Measurements from ENCODE around the gene ATP6V1F.

Gene ATP6V1F

DNA sequence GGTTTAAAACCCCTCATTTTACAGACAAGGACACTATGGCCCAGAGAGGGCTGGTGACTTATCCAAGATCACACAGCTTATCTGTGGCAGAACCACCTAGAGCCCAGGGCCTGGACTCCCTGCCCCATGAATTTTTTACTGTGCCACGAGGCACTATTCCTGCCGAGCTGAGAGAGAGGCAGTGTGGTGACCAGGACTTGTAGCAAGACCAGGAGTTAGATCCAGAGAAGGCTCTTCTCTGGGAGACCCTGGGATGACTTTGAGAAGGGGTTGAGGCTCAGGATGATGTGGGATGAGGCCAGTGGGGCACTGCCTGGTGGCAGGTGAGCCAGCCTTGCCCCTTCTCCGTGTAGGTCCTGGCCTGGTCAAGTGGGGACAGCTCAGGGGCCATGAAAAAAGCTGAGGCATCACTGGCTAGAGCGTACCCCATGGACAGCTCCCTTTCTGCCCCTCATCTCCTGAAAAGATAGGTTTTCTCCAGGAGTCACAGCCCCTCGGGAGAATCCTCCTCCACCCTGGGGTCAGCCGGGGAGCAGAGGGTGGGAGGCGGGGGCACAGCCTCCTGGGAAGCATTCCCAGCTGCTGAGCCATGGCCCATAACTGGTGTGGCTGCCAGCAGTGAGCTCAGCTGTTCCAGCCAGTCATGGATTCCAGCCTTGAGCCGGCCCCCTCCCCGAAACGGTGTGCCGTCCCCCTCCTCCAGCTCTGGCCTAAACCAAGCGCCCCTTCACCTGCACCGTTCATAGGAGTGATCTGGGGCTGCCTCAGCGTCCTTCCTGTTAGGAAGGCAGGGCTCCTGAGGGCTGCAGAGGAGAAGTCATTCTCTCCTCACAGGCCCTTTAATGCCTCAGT is 26.6 kb upstream of the ATP6V1F start:
- no peak for DNase-seq

DNA sequence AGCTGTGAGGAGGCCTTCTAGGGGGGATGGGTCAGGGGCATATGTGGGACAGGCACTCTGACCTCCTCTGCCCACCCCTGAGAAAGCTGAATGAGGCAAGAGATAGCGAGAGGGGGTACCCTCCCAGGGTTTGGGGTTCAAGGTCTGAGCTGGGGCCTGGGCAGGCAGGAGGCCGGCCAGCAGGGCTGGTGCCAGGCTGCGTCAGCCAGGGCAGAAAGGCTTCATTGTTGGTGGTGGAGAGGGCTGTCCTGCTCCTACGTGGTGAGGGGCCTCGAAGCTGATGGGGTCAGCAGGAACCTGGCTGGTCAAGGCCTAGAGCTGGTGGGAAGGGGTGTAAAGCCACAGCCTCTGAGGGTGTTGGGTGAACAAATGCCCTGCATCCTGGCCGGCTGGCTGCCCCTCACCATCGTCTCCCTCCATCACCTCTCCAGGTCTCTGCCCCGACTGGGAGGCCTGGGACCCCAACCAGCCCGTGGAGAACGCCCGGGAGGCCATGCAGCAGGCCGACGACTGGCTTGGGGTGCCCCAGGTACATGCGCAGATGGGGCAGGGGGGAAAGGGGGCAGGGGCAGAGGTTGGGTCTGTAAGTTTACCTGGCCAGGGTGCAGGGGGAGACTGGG is 25.8 kb upstream of the ATP6V1F start:
- no peak for DNase-seq

DNA sequence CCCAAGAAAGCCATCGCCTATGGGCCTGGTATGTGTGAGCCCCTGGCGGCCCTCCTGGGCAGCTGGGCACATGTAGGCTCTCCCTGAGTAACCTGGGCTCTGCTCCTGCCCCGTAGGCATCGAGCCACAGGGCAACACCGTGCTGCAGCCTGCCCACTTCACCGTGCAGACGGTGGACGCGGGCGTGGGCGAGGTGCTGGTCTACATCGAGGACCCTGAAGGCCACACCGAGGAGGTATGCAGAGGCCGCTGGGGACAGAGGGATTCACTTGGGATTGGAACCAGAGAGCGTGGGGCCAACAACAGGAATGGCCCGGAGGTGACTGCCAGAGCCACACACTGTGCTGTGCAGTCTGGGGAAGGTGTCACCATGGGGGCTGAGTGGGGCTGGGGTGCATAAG is 25.1 kb upstream of the ATP6V1F start:
- DNase-seq, result no peak

DNA sequence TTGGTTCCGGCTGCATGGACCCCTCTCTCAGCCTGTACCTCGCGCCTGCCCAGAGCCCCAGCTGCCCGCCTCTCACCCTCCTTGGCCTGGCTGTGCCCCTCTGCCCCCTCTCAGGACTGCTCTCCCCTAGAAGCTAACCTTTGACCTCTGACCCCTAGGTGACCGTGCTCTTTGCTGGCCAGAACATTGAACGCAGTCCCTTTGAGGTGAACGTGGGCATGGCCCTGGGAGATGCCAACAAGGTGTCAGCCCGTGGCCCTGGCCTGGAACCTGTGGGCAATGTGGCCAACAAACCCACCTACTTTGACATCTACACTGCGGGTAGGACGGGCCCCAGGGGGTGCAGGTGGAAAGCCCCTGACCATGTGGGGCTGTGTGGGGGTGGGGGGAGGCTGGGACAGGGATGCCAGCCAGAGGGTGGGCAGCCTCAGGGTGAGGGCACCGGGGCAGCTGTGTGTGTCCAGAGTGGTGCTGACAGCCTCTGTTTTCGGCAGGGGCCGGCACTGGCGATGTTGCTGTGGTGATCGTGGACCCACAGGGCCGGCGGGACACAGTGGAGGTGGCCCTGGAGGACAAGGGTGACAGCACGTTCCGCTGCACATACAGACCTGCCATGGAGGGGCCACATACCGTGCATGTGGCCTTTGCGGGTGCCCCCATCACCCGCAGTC is 24.4 kb upstream of the ATP6V1F start:
- no peak for DNase-seq

DNA sequence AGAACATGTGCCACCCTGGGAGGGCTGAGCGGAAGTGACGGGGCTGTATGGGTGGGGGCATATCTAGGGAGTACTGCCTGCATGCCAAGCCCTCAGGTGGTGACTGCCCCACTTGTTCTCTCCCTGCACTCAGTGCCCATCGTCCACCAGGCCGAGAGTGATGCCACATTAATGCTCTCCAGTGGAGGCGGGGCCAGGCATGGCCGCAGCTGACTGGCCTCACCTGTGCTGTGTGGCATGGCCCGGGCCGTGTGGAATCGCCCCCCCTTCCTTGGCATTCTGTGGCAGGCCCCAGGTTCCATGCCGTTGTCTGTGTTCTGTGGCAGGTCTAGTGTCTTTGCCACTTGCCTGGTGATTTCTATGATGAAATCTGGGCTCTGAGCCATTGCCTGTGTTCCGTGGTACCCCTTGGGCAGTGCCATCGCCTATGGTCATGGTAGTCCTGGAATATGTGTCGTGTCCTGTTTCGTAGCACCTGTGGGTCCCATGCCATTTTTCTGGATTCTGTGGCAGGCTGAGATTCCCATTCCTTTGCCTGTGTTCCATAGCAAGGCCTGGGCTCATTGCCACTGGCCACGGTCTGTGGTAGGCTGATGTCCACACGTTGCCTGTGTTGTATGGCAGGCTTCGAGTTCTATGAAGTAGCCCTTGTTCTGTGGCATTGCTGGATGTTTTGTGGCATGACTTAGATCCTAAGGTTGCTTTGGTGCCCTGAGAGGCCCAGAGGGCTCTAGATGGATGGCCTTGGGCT is 23.5 kb upstream of the ATP6V1F start:
- no peak for DNase-seq

DNA sequence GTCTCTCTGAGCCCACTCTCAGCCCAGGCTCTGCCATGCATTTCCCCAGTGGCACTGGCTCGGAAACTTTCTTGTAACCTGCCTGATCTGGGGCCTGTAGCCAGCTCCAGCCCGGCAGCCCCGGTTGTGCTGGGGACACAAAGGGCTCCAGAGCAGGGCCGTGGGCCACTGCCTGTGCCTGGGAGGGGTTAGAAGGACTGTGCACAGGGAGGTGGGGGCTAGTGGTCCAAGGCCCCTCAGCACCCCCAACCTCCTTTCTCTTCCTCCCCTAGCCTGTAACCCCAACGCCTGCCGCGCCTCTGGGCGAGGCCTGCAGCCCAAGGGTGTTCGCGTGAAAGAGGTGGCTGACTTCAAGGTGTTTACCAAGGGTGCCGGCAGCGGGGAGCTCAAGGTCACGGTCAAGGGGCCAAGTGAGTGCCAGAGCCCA is 22.9 kb upstream of the ATP6V1F start:
- DNase-seq, result no peak

DNA sequence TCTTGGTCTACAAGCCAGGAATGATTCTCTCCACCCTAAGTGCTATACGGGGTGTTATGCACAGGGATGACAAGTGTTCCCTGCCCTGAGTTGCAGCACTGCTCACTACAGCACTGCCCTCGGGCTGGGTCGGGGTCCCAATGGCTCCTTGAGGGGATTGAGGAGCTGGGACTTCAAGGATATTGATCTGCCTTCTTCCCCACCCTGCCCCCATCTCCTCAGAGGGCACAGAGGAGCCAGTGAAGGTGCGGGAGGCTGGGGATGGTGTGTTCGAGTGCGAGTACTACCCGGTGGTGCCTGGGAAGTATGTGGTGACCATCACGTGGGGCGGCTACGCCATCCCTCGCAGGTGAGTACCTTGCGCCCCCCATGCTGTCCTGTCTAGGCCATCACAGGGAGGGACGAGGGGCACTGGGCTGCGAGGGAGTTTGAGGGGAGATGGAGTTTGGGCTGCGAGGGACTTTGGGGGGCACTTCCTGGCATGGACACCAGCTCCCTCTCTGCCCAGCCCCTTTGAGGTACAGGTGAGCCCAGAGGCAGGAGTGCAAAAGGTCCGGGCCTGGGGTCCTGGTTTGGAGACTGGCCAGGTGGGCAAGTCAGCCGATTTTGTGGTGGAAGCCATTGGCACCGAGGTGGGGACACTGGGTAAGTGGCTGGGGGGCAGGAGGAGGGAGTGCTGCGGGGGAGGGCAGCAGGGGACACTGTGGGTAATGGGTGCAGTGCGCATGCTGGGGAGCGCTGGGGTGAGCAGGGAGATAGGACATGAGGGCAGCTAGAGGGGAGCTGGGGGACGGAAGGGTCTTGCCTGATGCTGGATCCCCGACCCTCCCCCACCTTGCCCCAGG is 22.1 kb upstream of the ATP6V1F start:
- no peak for DNase-seq

DNA sequence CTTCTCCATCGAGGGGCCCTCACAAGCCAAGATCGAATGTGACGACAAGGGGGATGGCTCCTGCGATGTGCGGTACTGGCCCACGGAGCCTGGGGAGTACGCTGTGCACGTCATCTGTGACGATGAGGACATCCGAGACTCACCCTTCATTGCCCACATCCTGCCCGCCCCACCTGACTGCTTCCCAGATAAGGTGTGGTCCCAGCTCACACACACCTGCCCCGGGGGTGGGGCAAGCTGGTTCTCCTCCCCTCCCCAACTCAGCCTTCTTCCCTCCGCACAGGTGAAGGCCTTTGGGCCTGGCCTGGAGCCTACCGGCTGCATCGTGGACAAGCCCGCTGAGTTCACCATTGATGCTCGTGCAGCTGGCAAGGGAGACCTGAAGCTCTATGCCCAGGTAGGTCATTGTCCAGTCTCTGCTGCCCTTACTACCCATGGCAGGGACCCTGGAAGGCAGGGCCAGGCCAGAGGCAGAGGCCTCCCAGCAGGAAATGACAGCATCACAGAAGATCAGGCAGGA is 21.4 kb upstream of the ATP6V1F start:
- peak; percentile 19 for DNase-seq

DNA sequence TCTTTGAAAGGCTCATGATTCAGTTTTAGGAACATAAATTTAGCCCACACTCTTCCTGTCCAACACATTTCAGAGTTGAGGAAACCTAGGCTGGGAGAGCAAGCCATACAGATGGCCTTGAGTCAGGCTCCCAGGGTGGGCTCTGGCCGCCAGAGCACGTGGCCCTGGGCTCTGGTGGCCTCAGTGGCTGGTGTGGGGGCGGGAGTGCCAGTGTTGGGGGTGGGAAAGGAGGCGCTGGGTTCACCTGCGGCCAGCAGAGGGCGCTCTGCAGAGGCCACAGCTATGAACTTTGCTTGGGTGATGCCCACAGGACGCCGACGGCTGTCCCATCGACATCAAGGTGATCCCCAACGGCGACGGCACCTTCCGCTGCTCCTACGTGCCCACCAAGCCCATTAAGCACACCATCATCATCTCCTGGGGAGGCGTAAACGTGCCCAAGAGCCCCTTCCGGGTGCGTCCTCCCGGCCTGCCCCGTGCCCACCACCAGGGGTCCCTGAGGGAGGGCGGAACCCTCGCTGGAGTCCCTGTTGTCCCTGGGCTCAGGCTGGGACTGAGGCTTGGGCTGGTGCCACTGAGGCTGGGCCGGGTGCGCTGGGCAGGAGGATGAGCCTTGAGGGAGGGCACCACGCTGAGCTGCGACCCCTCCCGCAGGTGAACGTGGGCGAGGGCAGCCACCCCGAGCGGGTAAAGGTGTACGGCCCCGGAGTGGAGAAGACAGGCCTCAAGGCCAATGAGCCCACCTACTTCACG is 20.6 kb upstream of the ATP6V1F start:
- peak; percentile 60 for DNase-seq

DNA sequence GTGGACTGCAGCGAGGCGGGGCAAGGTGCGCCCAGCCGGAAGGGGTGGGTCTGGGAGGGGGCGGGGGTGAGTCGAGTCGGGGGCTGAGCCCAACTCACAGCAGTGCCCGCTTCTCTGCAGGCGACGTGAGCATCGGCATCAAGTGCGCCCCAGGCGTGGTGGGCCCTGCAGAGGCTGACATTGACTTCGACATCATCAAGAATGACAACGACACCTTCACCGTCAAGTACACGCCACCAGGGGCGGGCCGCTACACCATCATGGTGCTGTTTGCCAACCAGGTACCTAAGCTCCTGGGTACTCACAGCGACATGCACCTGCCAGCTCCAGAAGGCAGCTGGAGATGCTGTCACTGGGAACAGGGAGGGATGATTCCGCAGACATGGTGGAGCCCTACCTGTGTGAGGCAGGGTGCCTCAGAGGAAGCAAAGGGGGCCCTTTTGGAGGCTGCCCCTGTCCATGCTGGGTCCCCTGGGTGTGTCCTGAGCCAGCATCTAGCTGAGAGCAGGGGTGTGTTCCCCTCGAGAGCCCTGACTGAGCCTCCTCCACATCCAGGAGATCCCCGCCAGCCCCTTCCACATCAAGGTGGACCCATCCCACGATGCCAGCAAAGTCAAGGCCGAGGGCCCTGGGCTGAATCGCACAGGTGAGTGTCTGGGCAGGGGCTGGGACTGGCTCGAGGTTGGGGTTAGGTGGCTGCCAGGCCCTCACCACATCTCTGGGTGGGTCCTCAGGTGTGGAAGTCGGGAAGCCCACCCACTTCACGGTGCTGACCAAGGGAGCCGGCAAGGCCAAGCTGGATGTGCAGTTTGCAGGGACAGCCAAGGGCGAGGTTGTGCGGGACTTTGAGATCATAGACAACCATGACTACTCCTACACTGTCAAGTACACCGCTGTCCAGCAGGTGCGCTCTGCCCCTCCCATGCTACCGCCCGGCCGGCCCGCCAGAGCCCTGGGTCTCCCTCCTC is 19.7 kb upstream of the ATP6V1F start:
- no peak for DNase-seq

DNA sequence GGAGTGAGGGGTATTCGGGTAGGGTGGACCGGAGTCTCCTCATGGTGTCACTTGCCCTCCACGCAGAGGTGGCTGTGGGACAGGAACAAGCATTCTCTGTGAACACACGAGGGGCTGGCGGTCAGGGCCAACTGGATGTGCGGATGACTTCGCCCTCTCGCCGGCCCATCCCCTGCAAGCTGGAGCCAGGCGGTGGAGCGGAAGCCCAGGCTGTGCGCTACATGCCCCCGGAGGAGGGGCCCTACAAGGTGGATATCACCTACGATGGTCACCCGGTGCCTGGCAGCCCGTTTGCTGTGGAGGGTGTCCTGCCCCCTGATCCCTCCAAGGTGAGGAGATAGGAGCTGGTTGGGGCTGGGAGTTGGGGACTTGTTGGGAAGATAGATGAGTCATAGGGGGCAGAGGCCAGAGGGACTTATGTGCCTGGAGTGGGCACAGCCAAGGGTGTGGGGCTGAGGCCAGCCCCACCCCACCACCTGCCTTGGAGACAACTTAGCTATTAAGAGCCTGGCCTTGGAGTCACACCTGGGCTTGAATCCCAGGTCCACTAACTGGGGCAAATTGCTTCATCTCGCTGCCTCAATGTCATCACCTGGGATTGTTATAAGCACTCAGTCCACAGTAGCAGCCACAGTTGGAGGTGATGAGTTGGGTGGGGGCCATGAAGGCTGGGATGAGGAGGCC is 18.6 kb upstream of the ATP6V1F start:
- DNase-seq, result no peak

DNA sequence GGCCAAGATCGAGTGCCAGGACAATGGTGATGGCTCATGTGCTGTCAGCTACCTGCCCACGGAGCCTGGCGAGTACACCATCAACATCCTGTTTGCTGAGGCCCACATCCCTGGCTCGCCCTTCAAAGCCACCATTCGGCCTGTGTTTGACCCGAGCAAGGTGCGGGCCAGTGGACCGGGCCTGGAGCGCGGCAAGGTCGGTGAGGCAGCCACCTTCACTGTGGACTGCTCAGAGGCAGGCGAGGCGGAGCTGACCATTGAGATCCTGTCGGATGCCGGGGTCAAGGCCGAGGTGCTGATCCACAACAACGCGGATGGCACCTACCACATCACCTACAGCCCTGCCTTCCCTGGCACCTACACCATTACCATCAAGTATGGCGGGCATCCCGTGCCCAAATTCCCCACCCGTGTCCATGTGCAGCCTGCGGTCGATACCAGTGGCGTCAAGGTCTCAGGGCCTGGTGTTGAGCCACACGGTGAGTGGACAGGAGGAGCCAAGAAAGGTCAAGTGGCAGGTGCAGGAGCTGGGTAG is 17.8 kb upstream of the ATP6V1F start:
- DNase-seq, result no peak

DNA sequence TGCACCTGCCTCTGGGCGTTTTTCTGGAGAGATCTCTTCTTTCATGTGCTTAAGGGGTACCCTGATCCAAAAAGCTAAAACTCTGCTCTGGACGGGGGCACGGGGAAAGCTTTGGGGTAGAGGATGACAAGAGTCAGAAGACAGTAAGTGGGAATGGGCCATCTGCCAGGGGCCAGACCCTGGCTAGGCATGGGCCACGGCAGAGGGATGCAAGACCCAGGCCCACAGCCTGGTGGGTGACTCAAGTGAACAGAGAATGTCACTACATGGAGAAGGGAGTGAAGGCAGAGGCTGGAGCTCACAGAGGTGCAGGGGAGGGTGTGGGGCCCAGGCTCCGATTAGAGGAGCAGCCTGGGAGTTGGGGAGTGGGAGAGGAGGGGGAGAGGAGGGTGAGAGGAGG is 17.2 kb upstream of the ATP6V1F start:
- DNase-seq, result no peak

DNA sequence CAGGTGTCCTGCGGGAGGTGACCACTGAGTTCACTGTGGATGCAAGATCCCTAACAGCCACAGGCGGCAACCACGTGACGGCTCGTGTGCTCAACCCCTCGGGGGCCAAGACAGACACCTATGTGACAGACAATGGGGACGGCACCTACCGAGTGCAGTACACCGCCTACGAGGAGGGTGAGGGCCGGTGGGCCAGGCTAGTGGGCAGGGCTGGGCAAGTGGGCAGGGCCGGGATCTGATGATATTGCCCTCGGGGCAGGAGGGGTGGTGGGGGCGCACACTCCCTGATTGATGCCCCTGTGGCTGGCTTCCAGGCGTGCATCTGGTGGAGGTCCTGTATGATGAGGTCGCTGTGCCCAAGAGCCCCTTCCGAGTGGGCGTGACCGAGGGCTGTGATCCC is 16.7 kb upstream of the ATP6V1F start:
- DNase-seq, result no peak

DNA sequence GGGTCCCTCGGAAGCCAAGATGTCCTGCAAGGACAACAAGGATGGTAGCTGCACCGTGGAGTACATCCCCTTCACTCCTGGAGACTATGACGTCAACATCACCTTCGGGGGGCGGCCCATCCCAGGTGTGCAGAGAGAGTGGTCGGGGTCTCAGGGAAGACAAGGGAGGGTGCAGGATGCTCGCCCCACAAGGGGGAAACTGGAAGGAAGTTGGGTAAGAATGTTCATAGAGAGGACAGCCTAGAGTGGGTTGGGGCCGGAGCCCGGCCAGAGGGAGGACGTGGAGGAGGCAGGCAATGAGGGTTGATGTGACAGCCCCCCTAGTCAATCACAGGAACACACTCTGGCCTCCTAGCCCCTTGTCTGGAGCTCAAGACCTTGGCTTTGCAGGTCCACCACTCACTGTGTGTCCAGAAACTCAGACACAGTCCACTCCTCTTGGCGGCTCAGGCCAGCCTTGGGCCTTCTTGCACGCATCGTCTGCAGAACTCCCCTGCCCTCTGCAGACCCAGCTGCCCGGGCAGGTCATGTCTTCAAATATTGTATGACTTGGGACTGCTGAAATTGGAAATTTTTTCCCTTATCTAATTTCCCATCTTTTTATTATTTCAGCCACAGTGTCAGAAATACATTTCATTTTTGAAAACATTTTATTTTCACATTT is 15.7 kb upstream of the ATP6V1F start:
- DNase-seq, result no peak

DNA sequence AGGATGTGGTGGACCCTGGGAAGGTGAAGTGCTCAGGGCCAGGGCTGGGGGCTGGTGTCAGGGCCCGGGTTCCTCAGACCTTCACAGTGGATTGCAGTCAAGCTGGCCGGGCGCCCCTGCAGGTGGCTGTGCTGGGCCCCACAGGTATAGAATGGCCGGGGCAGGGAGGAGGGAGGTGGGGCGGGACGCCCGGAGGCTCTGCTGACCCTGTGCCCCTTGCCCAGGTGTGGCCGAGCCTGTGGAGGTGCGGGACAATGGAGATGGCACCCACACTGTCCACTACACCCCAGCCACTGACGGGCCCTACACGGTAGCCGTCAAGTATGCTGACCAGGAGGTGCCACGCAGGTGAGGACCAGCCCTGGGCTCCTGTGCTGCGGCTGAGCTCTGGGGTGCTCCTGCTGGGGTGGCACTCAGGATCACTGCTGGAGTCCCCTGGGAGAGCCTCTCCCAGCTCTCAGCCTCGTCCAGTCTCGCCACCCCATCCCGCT is 14.9 kb upstream of the ATP6V1F start:
- DNase-seq, result no peak

DNA sequence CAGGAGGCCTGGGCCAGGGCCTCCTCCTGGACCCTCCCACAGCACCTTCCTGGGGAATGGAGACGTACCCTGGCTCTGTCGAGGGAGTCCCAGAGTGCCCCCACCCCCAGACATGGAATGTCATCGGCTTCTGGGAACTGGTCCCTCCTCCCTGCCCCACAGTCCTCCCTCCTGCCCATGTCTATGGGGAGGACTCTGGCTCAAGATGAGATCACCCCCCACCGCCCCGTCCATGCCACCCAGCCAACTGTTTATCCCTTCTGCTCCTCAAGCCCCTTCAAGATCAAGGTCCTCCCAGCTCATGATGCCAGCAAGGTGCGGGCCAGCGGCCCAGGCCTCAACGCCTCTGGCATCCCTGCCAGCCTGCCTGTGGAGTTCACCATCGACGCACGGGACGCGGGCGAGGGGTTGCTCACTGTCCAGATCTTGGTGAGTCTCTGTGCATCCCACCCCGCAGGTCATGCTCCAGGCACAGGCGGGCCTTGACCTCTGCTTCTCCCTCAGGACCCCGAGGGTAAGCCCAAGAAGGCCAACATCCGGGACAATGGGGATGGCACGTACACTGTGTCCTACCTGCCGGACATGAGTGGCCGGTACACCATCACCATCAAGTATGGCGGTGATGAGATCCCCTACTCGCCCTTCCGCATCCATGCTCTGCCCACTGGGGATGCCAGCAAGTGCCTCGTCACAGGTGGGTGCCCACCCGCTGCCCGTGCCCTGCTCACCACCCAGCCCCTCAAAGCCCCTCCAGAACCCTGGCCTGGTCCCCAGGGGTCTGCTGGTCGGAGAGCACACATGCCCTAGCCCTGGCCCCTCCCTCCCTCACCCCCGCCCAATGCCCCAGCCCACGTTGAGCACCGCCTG is 14.1 kb upstream of the ATP6V1F start:
- DNase-seq, result no peak

Measured in CD4-positive, alpha-beta T cell treated with Interleukin-12 subunit alpha and Interleukin-12 subunit beta, for 1 hour (primary cell).